ENCODE measurements around the gene VILL.

GRCh38 chr3:37991823-37992222 is 1.2 kb downstream of the VILL start:
- TF ChIP-seq, protein P1, sequence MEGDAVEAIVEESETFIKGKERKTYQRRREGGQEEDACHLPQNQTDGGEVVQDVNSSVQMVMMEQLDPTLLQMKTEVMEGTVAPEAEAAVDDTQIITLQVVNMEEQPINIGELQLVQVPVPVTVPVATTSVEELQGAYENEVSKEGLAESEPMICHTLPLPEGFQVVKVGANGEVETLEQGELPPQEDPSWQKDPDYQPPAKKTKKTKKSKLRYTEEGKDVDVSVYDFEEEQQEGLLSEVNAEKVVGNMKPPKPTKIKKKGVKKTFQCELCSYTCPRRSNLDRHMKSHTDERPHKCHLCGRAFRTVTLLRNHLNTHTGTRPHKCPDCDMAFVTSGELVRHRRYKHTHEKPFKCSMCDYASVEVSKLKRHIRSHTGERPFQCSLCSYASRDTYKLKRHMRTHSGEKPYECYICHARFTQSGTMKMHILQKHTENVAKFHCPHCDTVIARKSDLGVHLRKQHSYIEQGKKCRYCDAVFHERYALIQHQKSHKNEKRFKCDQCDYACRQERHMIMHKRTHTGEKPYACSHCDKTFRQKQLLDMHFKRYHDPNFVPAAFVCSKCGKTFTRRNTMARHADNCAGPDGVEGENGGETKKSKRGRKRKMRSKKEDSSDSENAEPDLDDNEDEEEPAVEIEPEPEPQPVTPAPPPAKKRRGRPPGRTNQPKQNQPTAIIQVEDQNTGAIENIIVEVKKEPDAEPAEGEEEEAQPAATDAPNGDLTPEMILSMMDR (IDR thresholded peaks at IDR 0.05) = no peak
- no peak for TF ChIP-seq EP300 (IDR thresholded peaks at IDR 0.05)
- no peak for TF ChIP-seq POLR2A (IDR thresholded peaks at IDR 0.05)
- TF ChIP-seq POLR2AphosphoS5 (IDR thresholded peaks at IDR 0.05) = no peak

All from upper lobe of left lung (tissue), 4 donors.